ENCODE data around the gene DCST2.

GRCh38 chr1:155000726-155001424, 32.7 kb downstream of the DCST2 start:
- TF ChIP-seq CTCF (IDR thresholded peaks at IDR 0.05; ENCODE audit: borderline replicate concordance, extremely low read depth, low read length, poor library complexity, severe bottlenecking) (no peak), EZH2 (IDR thresholded peaks at IDR 0.05; ENCODE audit: borderline replicate concordance, low read depth, low read length, severe bottlenecking) (no peak)
